HepG2 (cell line): ENCODE measurements around the gene MACROD2. TPM values are rescaled to one million over a fixed set of nuclear protein-coding genes. Genes with fewer than 3 reads are reported as not detected.
A peak's percentile ranks its signal among the peaks of the same experiment; 100 is the strongest.

Experiments used
- HDAC1 ChIP-seq: sonication (generic); formaldehyde crosslinking; IDR thresholded peaks from 2 replicates; pipeline ENCODE4 v1.5.1; 2020; ENCODE audit warnings: mild to moderate bottlenecking, missing genetic modification reagents
- HIVEP1 ChIP-seq: sonication (generic); formaldehyde crosslinking; IDR thresholded peaks from 2 replicates; pipeline ENCODE4 v1.4.0; 2020; ENCODE audit warnings: mild to moderate bottlenecking, missing genetic modification reagents
- KLF11 ChIP-seq: IDR thresholded peaks from 2 replicates; pipeline ENCODE4 v1.6.1; 2016; ENCODE audit warnings: missing compliant biosample characterization
- RFXANK ChIP-seq: IDR thresholded peaks from 2 replicates; pipeline ENCODE4 v1.6.1; 2016
- SP2 ChIP-seq: sonication (generic); formaldehyde crosslinking; IDR thresholded peaks from 2 replicates; pipeline ENCODE4 v1.5.1; 2020; ENCODE audit warnings: mild to moderate bottlenecking, missing genetic modification reagents
- SPEN ChIP-seq: sonication (generic); formaldehyde crosslinking; IDR thresholded peaks from 2 replicates; pipeline ENCODE4 v1.5.1; 2020; ENCODE audit warnings: low read depth, mild to moderate bottlenecking, missing genetic modification reagents
- ZNF557 ChIP-seq: sonication (generic); formaldehyde crosslinking; IDR thresholded peaks from 2 replicates; pipeline ENCODE4 v1.4.0; 2020; ENCODE audit warnings: missing genetic modification reagents
- ZNF672 ChIP-seq: sonication (generic); formaldehyde crosslinking; IDR thresholded peaks from 2 replicates; pipeline ENCODE4 v1.8.1; 2022; ENCODE audit warnings: missing genetic modification reagents
- ZNF768 ChIP-seq: sonication (generic); formaldehyde crosslinking; IDR thresholded peaks from 2 replicates; pipeline ENCODE4 v1.4.0; 2020; ENCODE audit warnings: missing genetic modification reagents
- polyA plus RNA-seq, 8 experiments: library from polyadenylated mRNA; depleted of rRNA in 3 of 8; stranded (reverse) in 7 of 8; unstranded in 1 of 8; fragments of >200 nt; fragmentation: Illumina TruSeq in 4 of 8; extraction: Trizol in 4 of 8; gene quantifications; 2 replicates each; pipeline versions ENCODE4 v1.2.1 to v1.2.3, GENCODE V29; 2011 to 2016; ENCODE audit warnings: low read depth in 4 of 8, missing spikeins in 1 of 8, mixed read lengths in 1 of 8; ENCODE audit not compliant: insufficient read depth in 1 of 8
- total RNA-seq, 5 experiments: library from RNA; depleted of rRNA; stranded (reverse); fragments of >200 nt; fragmentation: Illumina TruSeq; extraction: Trizol; gene quantifications; 2 replicates each; pipeline ENCODE4 v1.2.3, GENCODE V29; 2016; ENCODE audit warnings: low read depth in 1 of 5
- TF ChIP-seq, protein P1 (sequence below): IDR thresholded peaks from 2 replicates; pipeline ENCODE4 v1.6.1; 2016; ENCODE audit warnings: low read depth, borderline replicate concordance
- TF ChIP-seq, protein P2 (sequence below): sonication (generic); formaldehyde crosslinking; conservative IDR thresholded peaks from 2 replicates; pipeline ENCODE4 v1.4.0; 2020; ENCODE audit warnings: missing genetic modification reagents
- TF ChIP-seq, protein P3 (sequence below): sonication (generic); formaldehyde crosslinking; IDR thresholded peaks from 2 replicates; pipeline ENCODE4 v1.4.0; 2020; ENCODE audit warnings: mild to moderate bottlenecking, missing genetic modification reagents

The MACROD2 gene
- total and polyA plus RNA-seq, 2 of the 13 experiments (the other 11 are each of a cell fraction or from before 2014, with no cell fraction given) = 0.13 to 0.51 TPM

DNA sequence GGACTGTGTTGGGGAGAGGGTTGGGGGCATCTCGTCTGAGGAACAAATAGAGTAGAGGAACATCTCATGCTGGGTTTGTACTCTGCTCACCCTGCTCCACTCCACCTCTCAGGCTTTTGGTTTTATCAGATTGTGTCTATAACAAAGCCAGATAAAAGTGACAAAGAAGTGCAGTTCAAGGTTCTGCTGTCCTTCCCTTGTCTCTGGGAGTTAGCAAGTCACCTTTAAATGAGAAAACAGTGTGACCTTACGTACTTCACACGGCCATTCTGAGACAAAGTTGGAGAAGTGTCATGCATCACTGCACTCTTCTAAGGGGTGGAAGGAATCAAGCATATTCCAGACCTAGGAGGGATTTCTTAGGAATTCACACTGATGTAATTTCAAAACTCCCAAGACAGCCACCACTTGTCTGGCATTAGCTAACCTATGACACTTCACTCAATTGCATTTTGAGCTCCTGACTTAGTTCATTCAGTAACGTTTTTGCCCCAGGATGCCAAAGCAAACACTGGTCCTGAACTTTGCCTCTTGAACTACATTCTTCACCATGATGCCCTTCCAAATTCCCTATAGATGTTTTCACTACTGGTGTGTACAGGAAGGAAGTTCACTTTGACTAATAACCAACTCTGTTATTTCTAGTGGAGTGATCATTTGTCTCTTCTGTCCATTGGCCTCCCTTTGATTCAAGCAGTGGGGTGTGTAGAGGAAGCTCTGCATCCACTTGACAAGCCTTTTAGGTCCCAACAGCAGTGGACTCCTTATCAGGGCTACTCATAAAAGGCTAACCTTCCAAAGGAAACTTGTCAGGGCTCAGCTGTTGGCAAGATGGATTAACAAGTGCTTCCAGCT lies 989.7 kb downstream of the MACROD2 start (continued):
- TF ChIP-seq, protein P1, sequence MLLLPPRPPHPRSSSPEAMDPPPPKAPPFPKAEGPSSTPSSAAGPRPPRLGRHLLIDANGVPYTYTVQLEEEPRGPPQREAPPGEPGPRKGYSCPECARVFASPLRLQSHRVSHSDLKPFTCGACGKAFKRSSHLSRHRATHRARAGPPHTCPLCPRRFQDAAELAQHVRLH = peak; percentile 68; the same call in 1 of the 2 replicates
- no peak; the same call in 1 of the 2 replicates for TF ChIP-seq KLF11 (CRISPR knock-in tag)
- peak; percentile 98 for TF ChIP-seq HDAC1 (CRISPR knock-in tag)
- TF ChIP-seq SP2 (CRISPR knock-in tag) = no peak
- TF ChIP-seq RFXANK (CRISPR knock-in tag) = no peak; the same call in 1 of the 2 replicates
- peak; percentile 60; the same call in 1 of the 2 replicates for TF ChIP-seq ZNF557 (CRISPR knock-in tag)
- TF ChIP-seq SPEN = peak; percentile 88
- TF ChIP-seq ZNF768 (CRISPR knock-in tag) = no peak; the same call in 1 of the 2 replicates
- TF ChIP-seq, protein P2, sequence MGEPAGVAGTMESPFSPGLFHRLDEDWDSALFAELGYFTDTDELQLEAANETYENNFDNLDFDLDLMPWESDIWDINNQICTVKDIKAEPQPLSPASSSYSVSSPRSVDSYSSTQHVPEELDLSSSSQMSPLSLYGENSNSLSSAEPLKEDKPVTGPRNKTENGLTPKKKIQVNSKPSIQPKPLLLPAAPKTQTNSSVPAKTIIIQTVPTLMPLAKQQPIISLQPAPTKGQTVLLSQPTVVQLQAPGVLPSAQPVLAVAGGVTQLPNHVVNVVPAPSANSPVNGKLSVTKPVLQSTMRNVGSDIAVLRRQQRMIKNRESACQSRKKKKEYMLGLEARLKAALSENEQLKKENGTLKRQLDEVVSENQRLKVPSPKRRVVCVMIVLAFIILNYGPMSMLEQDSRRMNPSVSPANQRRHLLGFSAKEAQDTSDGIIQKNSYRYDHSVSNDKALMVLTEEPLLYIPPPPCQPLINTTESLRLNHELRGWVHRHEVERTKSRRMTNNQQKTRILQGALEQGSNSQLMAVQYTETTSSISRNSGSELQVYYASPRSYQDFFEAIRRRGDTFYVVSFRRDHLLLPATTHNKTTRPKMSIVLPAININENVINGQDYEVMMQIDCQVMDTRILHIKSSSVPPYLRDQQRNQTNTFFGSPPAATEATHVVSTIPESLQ (CRISPR knock-in tag) = no peak; the same call in 1 of the 2 replicates
- no peak for TF ChIP-seq HIVEP1 (CRISPR knock-in tag)
- no peak for TF ChIP-seq ZNF672 (CRISPR knock-in tag)
- TF ChIP-seq, protein P3, sequence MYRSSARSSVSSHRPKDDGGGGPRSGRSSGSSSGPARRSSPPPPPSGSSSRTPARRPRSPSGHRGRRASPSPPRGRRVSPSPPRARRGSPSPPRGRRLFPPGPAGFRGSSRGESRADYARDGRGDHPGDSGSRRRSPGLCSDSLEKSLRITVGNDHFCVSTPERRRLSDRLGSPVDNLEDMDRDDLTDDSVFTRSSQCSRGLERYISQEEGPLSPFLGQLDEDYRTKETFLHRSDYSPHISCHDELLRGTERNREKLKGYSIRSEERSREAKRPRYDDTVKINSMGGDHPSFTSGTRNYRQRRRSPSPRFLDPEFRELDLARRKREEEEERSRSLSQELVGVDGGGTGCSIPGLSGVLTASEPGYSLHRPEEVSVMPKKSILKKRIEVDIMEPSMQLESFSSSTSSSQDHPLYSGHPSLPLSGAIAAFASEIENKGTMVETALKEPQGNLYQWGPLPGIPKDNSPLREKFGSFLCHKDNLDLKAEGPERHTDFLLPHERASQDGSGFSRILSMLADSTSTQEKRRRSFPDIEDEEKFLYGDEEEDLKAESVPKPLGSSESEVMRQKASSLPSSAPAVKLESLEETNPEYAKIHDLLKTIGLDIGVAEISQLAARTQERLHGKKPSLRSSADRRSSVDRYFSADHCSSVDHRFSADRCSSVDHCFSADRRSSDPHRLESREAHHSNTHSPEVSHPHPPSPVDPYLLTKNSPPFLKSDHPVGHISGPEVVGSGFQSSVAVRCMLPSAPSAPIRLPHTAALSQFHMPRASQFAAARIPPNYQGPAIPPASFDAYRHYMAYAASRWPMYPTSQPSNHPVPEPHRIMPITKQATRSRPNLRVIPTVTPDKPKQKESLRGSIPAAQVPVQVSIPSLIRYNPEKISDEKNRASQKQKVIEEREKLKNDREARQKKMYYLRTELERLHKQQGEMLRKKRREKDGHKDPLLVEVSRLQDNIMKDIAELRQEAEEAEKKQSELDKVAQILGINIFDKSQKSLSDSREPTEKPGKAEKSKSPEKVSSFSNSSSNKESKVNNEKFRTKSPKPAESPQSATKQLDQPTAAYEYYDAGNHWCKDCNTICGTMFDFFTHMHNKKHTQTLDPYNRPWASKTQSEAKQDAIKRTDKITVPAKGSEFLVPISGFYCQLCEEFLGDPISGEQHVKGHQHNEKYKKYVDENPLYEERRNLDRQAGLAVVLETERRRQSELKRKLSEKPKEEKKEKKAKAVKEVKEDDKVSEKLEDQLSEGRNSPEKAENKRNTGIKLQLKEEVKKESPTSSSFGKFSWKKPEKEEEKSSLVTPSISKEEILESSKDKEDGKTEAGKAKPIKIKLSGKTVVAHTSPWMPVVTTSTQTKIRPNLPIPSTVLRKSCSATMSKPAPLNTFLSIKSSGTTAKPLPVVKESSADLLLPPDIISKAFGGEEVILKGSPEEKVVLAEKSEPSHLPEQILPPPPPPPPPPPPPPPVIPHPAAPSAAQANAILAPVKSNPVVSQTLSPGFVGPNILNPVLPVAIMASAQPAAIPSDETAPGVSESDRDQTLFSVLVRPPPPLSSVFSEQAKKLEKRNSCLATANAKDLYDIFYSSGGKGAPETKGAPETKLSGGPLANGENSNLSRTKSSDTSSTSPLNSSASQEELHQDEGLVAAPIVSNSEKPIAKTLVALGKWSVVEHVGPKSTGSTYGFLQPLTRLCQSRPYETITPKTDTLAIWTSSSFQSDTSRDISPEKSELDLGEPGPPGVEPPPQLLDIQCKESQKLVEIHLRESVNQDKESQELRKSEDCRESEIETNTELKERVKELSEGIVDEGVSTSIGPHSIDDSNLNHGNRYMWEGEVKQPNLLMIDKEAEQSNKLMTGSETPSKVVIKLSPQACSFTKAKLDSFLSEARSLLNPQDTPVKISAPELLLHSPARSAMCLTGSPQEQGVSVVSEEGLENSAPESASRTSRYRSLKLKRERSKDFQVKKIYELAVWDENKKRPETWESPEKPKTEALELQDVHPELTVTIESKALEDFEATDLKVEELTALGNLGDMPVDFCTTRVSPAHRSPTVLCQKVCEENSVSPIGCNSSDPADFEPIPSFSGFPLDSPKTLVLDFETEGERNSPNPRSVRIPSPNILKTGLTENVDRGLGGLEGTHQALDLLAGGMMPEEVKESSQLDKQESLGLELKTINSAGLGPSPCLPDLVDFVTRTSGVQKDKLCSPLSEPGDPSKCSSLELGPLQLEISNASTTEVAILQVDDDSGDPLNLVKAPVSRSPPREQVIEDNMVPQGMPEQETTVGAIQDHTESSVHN (CRISPR knock-in tag) = no peak
